ENCODE measurements around the gene RAMP2.
"Not testable (repeated sequence)": the region's sequence is repeated elsewhere in the genome, so short reads cannot be mapped to it uniquely, and the experiment has no call there.

The RAMP2 gene, protein sequence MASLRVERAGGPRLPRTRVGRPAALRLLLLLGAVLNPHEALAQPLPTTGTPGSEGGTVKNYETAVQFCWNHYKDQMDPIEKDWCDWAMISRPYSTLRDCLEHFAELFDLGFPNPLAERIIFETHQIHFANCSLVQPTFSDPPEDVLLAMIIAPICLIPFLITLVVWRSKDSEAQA

DNA sequence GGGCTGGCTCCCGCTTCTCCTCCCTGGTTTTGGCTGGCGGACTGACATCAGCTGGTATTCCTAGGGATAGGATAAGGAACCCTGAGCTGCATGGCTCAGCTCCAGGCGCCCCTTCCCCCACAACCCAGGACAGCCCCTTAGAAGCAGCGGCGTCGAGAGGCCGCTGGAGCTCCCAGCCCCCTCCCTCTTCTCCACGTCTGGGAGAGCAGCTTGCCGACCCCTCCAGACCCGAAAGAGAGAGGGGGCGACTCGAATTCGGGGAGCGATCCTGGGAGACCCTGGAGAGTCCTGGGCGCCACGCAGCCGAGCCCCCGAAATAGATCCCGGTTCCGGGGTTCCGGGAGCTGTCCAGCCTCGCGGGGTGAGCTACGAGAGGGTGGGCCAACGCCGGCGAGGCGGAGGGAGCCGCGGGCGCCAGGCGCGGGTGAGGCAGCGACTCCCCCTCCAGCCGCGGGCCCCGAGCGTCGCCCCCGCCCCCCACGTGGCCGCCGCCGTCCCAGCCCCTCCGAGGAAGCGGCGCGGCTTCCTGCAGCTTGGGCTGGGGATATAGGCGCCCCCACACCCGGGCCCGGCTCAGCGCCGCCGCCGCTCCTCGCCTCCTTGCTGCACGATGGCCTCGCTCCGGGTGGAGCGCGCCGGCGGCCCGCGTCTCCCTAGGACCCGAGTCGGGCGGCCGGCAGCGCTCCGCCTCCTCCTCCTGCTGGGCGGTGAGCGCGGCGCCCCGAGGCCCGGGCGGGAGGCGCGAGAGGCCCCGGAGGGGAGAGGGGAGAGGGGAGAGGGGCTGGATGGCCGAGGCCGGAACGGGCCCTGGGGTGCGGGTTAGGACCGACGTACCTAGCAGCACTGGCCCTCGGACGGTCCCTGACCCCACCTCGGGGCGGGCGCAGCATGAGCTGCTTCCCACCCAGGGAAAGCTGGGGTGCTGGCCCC is at the start of gene RAMP2:
TSS of gene RAMP2 (plus strand) at position 576 of the 930 bp plus-strand sequence. CDS start at position 611, 35 bp downstream.
- TF ChIP-seq, protein P1, sequence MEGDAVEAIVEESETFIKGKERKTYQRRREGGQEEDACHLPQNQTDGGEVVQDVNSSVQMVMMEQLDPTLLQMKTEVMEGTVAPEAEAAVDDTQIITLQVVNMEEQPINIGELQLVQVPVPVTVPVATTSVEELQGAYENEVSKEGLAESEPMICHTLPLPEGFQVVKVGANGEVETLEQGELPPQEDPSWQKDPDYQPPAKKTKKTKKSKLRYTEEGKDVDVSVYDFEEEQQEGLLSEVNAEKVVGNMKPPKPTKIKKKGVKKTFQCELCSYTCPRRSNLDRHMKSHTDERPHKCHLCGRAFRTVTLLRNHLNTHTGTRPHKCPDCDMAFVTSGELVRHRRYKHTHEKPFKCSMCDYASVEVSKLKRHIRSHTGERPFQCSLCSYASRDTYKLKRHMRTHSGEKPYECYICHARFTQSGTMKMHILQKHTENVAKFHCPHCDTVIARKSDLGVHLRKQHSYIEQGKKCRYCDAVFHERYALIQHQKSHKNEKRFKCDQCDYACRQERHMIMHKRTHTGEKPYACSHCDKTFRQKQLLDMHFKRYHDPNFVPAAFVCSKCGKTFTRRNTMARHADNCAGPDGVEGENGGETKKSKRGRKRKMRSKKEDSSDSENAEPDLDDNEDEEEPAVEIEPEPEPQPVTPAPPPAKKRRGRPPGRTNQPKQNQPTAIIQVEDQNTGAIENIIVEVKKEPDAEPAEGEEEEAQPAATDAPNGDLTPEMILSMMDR (conservative IDR thresholded peaks at IDR 0.05) = no peak
- no peak for TF ChIP-seq ZFX (IDR thresholded peaks at IDR 0.05)
- H3K27ac ChIP-seq = no peak within 1 kb of the TSS

DNA sequence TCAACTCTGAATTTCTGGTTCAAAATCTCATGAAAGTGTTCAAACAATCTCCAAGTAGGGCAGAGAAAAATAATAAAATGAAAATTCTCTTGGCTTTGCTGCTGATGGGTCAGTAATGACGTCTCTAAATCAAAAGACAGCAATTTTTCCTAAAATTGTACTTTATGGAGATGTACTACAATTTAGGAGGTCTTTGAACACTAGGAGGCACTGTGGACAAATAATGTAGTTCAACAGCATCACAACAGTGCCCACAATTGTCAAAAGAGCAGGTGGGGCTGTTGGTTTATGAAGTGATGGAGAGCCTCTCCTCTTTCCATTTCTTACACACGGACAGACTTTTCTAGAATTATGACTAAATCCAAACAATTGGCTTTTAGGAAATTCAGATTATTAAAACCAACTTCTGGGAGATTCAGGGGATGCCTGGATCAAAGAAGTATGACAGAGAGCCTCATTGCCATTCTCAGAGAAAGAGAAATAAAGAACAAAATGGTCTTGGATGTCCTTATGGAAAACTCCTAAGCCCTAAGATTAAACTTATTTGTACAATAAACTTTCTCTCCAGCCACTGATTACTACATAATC is 39.9 kb upstream of the RAMP2 start:
- TF ChIP-seq, protein P1 (conservative IDR thresholded peaks at IDR 0.05) = peak; percentile 87
- TF ChIP-seq ZFX (IDR thresholded peaks at IDR 0.05) = no peak
- H3K27ac ChIP-seq = no peak overlapping the region

DNA sequence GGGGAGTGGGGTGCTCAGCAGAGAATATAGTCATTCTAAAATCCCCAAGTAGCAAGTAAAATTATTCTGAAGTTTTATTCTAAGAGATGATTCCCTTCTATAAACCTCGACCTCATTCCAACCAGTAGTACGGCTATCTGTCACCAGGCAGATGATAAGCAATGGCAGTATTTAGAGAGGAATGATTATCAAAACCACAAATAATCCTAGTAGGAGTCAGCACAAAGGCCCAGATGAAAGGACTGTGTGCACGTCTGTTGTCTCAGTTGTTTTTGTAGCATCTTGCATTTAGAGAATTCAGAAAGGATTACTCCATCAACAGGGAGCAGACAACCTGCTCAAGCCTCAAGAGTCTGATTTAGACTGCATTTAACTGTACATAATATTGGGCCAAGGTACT is 37.4 kb upstream of the RAMP2 start:
- TF ChIP-seq, protein P1 (conservative IDR thresholded peaks at IDR 0.05) = no peak
- no peak for TF ChIP-seq ZFX (IDR thresholded peaks at IDR 0.05)

DNA sequence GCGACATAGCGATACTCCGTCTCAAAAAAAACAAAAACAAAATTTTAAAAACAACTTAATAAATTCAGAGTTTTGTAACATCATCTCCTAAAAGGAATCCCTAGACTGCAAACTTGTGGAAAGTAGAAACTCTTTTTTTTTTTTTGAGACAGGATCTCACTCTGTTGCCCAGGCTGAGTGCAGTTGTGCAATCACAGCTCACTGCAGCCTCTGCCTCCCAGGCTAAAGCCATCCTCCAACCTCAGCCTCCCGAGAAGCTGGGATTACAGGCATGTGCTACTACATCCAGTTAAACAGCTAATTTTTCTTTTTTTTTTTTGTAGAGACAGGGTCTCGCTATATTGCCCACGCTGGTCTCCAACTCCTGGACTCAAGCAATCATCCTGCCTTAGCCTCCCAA is 35.9 kb upstream of the RAMP2 start:
- TF ChIP-seq, protein P1 (conservative IDR thresholded peaks at IDR 0.05) = no peak
- TF ChIP-seq ZFX (IDR thresholded peaks at IDR 0.05) = no peak
- no peak overlapping the region for H3K27ac ChIP-seq

More for the DNA sequence above, 37.4 kb upstream of the RAMP2 start:
- no peak overlapping the region for H3K27ac ChIP-seq

DNA sequence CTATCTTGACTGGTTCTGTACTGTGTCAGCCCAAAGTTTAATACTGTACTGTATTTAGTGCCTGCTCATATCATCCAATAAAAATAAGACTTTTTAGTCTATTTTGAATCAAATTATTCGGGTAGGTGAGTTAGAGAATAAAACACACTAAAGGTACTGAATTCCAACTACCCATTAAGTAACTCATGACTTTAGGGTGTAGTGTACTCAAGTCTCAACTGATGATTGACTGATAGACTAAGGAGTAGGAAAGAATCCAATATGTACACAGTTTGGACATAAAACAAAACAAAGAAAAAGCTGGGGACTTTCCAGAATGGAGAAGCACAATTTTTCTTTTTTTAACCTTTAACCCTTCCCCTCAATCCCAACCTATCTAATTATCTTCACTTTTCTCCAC is 20.3 kb upstream of the RAMP2 start:
- TF ChIP-seq, protein P1 (conservative IDR thresholded peaks at IDR 0.05) = no peak
- no peak for TF ChIP-seq ZFX (IDR thresholded peaks at IDR 0.05)
- H3K27ac ChIP-seq = no peak overlapping the region; the same call in 1 of the 2 replicates

DNA sequence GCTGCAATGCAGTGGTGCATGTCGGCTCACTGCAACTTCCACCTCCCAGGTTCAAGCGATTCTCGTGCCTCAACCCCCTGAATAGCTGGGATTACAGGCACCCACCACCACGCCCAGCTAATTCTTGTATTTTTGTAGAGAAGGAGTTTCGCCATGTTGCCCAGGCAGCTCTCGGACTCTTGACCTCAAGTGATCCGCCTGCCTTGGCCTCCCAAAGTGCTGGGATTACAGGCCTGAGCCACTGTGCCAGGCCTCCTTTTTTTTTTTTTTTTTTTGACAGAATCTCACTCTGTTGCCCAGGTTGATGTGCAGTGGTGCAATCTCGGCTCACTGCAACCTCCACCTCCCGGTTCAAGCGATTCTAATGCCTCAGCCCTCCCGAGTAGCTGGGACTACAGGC is 18.1 kb upstream of the RAMP2 start:
- not testable (repeated sequence) for H3K27ac ChIP-seq

DNA sequence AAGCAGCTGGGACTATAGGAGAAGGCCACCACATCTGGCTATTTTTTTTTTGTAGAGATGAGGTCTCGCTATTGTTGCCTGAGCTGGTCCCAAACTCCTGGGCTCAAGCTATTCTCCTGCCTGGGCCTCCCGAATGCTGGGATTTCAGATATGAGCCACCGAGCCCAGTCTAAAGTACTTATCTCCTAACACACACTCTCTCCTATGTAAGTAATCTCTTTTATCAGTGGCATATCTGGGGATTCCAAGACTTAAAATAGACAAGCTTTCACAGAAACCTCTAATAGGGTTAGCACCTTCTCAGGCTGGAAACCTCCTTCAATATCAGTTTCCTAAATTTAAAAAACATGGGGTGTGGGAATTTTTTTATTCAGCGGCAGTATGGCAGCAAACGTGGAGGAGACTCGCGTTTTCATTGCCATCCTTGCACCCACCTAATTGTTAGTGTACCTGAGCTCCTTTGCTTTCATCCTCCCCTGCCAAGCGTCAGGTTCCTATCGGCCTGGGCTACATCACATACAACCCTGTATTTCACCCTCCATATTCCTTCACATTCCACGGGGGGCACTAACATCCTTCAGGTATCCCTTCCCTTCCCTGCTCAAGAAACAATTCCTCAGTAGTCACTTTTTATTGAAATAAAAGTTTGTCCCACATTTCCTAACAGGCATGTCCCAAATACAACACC is 17.3 kb upstream of the RAMP2 start:
- TF ChIP-seq, protein P1 (conservative IDR thresholded peaks at IDR 0.05) = no peak
- TF ChIP-seq ZFX (IDR thresholded peaks at IDR 0.05) = no peak
- peak overlapping the region; percentile 87 for H3K27ac ChIP-seq
